Measurements from ENCODE around the gene PRELID2. TPM values are rescaled to one million over a fixed set of nuclear protein-coding genes. Genes with fewer than 3 reads are reported as not detected.

The PRELID2 gene
- total RNA-seq, 4 donors from 2014 or later: 21.8 to 54.5 (median 34.4) TPM

DNA sequence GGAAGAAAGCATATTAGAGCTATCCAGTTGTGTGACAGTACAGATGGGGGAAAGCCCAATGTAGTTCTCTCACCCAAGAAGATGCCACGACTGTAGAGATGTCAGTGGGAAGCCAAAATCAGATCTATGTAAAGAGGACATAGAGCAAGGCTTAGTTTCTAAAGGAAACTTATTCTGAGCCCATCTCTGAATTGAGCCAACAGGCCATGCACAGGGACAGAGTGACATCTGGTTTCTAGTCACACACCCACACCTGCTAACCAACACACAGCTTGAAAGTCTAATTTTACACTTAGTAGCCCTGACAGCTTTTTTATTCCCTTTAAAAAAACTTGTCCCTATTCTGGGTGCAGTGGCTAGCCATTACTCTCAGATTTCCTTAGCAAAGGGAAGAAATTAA lies 22.3 kb downstream of the PRELID2 start:
- Histone ChIP-seq H3K4me3 (no peak overlapping the region), H3K36me3 (no peaks in the 10 kb centered on the region), H3K27ac (no peak overlapping the region), H3K4me1 (no peaks in the 10 kb centered on the region), H3K9me3 (no peaks in the 10 kb centered on the region), H3K27me3 (no peaks in the 10 kb centered on the region)
- DNase-seq: no peak
- no peak for TF ChIP-seq POLR2A (IDR thresholded peaks at IDR 0.05)
- TF ChIP-seq, protein P1, sequence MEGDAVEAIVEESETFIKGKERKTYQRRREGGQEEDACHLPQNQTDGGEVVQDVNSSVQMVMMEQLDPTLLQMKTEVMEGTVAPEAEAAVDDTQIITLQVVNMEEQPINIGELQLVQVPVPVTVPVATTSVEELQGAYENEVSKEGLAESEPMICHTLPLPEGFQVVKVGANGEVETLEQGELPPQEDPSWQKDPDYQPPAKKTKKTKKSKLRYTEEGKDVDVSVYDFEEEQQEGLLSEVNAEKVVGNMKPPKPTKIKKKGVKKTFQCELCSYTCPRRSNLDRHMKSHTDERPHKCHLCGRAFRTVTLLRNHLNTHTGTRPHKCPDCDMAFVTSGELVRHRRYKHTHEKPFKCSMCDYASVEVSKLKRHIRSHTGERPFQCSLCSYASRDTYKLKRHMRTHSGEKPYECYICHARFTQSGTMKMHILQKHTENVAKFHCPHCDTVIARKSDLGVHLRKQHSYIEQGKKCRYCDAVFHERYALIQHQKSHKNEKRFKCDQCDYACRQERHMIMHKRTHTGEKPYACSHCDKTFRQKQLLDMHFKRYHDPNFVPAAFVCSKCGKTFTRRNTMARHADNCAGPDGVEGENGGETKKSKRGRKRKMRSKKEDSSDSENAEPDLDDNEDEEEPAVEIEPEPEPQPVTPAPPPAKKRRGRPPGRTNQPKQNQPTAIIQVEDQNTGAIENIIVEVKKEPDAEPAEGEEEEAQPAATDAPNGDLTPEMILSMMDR (IDR thresholded peaks at IDR 0.05): no peak
- intact Hi-C loops (cut with DNase I; ENCODE audit: low total_unique reads): no loop called here

DNA sequence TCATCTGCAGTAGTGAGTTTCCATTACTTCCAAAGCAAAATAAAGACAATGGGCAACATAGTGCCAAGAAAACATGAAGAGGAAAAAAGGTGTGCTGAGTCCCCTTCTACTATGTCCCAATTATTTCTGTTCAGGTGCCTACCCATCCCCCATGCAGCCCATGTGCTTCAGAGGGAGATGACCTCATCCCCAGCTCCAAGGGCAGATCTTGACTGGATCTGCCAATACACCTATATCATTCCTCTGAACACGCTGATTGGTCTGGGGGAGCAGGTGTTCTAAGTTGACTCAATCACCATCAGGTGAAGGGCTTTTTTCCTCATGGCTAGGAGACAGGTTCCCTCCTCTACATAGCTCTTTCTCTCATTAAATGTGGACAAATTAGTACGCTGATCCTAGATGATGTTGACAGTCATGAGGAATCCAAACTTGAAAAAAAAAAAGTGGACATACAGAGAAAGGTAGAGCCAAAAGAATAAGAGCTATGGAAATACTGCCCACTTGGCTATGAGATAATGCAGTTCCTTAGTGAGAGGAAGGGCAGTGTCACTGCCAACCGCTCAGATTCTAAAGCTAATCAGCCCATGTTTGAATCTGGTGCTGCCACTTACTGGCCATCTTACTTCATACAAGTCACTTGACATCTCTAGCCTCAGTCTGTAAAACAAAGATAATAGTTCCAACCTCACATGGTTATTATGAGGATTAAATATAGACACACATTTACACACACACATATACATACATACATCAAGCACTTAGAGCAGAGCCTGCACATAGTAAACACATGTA lies 23.1 kb downstream of the PRELID2 start:
- H3K9me3 ChIP-seq: no peaks in the 10 kb centered on the region
- TF ChIP-seq POLR2A (IDR thresholded peaks at IDR 0.05): no peak
- TF ChIP-seq, protein P1 (IDR thresholded peaks at IDR 0.05): no peak
- H3K27me3 ChIP-seq: no peaks in the 10 kb centered on the region
- H3K36me3 ChIP-seq: no peaks in the 10 kb centered on the region
- intact Hi-C loops (cut with DNase I; ENCODE audit: low total_unique reads): no loop called here
- no peaks in the 10 kb centered on the region for H3K4me1 ChIP-seq
- DNase-seq: no peak
- no peak overlapping the region for H3K4me3 ChIP-seq
- no peak overlapping the region for H3K27ac ChIP-seq

DNA sequence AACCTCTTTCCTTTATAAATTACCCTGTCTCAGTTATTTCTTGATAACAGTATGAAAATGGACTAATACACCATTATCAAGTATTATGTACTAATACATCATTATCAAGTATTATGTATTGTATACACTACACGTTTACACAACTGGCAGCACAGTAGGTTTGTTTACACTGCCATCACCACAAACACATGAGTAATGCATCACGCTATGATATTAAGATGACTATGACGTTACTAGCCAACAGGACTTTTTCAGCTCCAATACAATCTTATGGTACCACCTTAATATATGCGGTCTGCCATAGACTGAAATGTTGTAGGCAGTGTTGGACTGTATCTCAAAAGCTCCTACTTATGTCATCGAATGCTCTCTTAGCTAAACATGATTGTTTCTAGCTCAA lies 28.2 kb downstream of the PRELID2 start:
- Histone ChIP-seq H3K27me3 (no peaks in the 10 kb centered on the region), H3K4me3 (no peak overlapping the region), H3K4me1 (no peaks in the 10 kb centered on the region), H3K27ac (no peak overlapping the region), H3K36me3 (no peaks in the 10 kb centered on the region), H3K9me3 (no peaks in the 10 kb centered on the region)
- intact Hi-C loops (cut with DNase I; ENCODE audit: low total_unique reads): no loop called here
- no peak for TF ChIP-seq POLR2A (IDR thresholded peaks at IDR 0.05)
- TF ChIP-seq, protein P1 (IDR thresholded peaks at IDR 0.05): no peak
- DNase-seq: no peak

- Histone ChIP-seq H3K27me3 (no peaks in the 10 kb centered on the region), H3K36me3 (no peaks in the 10 kb centered on the region), H3K9me3 (no peaks in the 10 kb centered on the region), H3K4me3 (no peak overlapping the region), H3K4me1 (no peaks in the 10 kb centered on the region), H3K27ac (no peak overlapping the region)
- intact Hi-C loops (cut with DNase I; ENCODE audit: low total_unique reads): no loop called here
- TF ChIP-seq, protein P1 (IDR thresholded peaks at IDR 0.05): no peak
- no peak for TF ChIP-seq POLR2A (IDR thresholded peaks at IDR 0.05)
- DNase-seq: no peak
Observed at GRCh38 chr5:145805819-145806218, 29.3 kb downstream of the PRELID2 start.

DNA sequence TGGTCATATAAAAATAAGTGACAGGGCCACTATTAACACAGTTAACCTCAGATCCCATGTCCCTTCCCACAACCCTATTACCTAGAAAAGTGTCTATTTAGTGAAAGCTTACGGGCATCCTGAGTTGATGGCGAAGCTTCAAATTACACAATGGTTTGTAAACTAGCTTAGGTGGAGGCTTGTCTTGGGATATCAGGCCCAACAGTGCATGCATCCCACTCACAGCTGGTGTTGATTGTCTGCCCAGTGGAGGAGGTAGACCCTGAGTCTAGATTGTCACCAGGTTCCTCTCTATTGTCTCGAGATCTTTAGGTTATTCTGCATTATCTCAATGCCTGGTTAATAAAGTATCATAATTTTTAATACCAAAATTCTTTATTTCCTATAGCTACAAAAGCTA lies 30.4 kb downstream of the PRELID2 start:
- TF ChIP-seq, protein P1 (IDR thresholded peaks at IDR 0.05): no peak
- TF ChIP-seq POLR2A (IDR thresholded peaks at IDR 0.05): no peak
- no peak overlapping the region for H3K4me3 ChIP-seq
- H3K27me3 ChIP-seq: no peaks in the 10 kb centered on the region
- DNase-seq: no peak
- H3K9me3 ChIP-seq: no peaks in the 10 kb centered on the region
- H3K27ac ChIP-seq: no peak overlapping the region
- intact Hi-C loops (cut with DNase I; ENCODE audit: low total_unique reads): no loop called here
- H3K36me3 ChIP-seq: no peaks in the 10 kb centered on the region
- no peaks in the 10 kb centered on the region for H3K4me1 ChIP-seq

Data from uterus (tissue), 4 donors.